Stimulated activated memory B cell treated with anti-CD40 and anti-IgM and Interleukin-4, amounts not matched to agents 10 μg/mL and 1 μg/mL and 100 μg/mL, for 72 hours (primary cell): ENCODE measurements around the gene TIMM29.

ENCODE experiments used
- ATAC-seq: fragments of 150-1000 bp; cut with Tn5 transposase; 2 replicates; pipeline ENCODE4 v1.10.0; 2021
- H3K27ac Mint-ChIP-seq: one replicate; pipeline ENCODE4 v1.8.0; 2022; ENCODE audit warnings: mild to moderate bottlenecking, mixed read lengths
- H3K27me3 Mint-ChIP-seq: one replicate; pipeline ENCODE4 v1.8.0; 2022; ENCODE audit warnings: mixed read lengths
- H3K36me3 Mint-ChIP-seq: one replicate; pipeline ENCODE4 v1.8.0; 2022; ENCODE audit warnings: mixed read lengths
- H3K4me1 Mint-ChIP-seq: one replicate; pipeline ENCODE4 v1.8.0; 2022; ENCODE audit warnings: mixed read lengths
- H3K4me3 Mint-ChIP-seq: one replicate; pipeline ENCODE4 v1.8.0; 2022; ENCODE audit warnings: mild to moderate bottlenecking, moderate library complexity, mixed read lengths
- H3K9me3 Mint-ChIP-seq: one replicate; pipeline ENCODE4 v1.8.0; 2022; ENCODE audit warnings: mixed read lengths

Gene TIMM29

GRCh38 chr19:10896851-10897526 lies 31.6 kb upstream of the TIMM29 start:
- Mint-ChIP-seq H3K27me3 (no peaks in the 10 kb centered on the region), H3K9me3 (no peaks in the 10 kb centered on the region), H3K36me3 (peaks cover 17% of the 10 kb centered on the region), H3K27ac (peak overlapping the region; percentile 28), H3K4me3 (no peak overlapping the region), H3K4me1 (peaks cover 44% of the 10 kb centered on the region)
- ATAC-seq = no peak

- peaks cover 33% of the 10 kb centered on the region for H3K36me3 Mint-ChIP-seq
- no peaks in the 10 kb centered on the region for H3K27me3 Mint-ChIP-seq
- H3K27ac Mint-ChIP-seq = no peak overlapping the region
- peaks cover 44% of the 10 kb centered on the region for H3K4me1 Mint-ChIP-seq
- H3K4me3 Mint-ChIP-seq = no peak overlapping the region
- ATAC-seq = no peak
- H3K9me3 Mint-ChIP-seq = no peaks in the 10 kb centered on the region
These were observed 30.0 kb upstream of the TIMM29 start for GRCh38 chr19:10898633-10899032.

GRCh38 chr19:10899151-10899653 lies 29.4 kb upstream of the TIMM29 start:
- Mint-ChIP-seq H3K9me3 (no peaks in the 10 kb centered on the region), H3K36me3 (peaks cover 36% of the 10 kb centered on the region), H3K27me3 (no peaks in the 10 kb centered on the region), H3K4me3 (no peak overlapping the region), H3K27ac (no peak overlapping the region), H3K4me1 (peaks cover 39% of the 10 kb centered on the region)
- no peak for ATAC-seq

GRCh38 chr19:10907925-10908324 lies 20.7 kb upstream of the TIMM29 start:
- no peak overlapping the region for H3K4me3 Mint-ChIP-seq
- H3K4me1 Mint-ChIP-seq = no peaks in the 10 kb centered on the region
- no peaks in the 10 kb centered on the region for H3K27me3 Mint-ChIP-seq
- ATAC-seq = no peak
- no peak overlapping the region for H3K27ac Mint-ChIP-seq
- H3K9me3 Mint-ChIP-seq = no peaks in the 10 kb centered on the region
- peaks cover 55% of the 10 kb centered on the region for H3K36me3 Mint-ChIP-seq

GRCh38 chr19:10908380-10908960 lies 20.1 kb upstream of the TIMM29 start:
- no peaks in the 10 kb centered on the region for H3K4me1 Mint-ChIP-seq
- no peak overlapping the region for H3K4me3 Mint-ChIP-seq
- H3K27ac Mint-ChIP-seq = no peak overlapping the region
- no peaks in the 10 kb centered on the region for H3K27me3 Mint-ChIP-seq
- H3K9me3 Mint-ChIP-seq = no peaks in the 10 kb centered on the region
- peaks cover 52% of the 10 kb centered on the region for H3K36me3 Mint-ChIP-seq
- ATAC-seq = no peak

GRCh38 chr19:10911579-10912363 lies 16.8 kb upstream of the TIMM29 start:
- H3K36me3 Mint-ChIP-seq = peaks cover 44% of the 10 kb centered on the region
- no peaks in the 10 kb centered on the region for H3K27me3 Mint-ChIP-seq

GRCh38 chr19:10912619-10913018 lies 16.0 kb upstream of the TIMM29 start:
- no peak for ATAC-seq
- H3K36me3 Mint-ChIP-seq = peaks cover 42% of the 10 kb centered on the region
- H3K9me3 Mint-ChIP-seq = no peaks in the 10 kb centered on the region
- no peaks in the 10 kb centered on the region for H3K4me1 Mint-ChIP-seq
- no peak overlapping the region for H3K27ac Mint-ChIP-seq
- no peaks in the 10 kb centered on the region for H3K27me3 Mint-ChIP-seq
- no peak overlapping the region for H3K4me3 Mint-ChIP-seq

More at GRCh38 chr19:10911579-10912363, 16.8 kb upstream of the TIMM29 start:
- Mint-ChIP-seq H3K27ac (no peak overlapping the region), H3K4me1 (no peaks in the 10 kb centered on the region), H3K9me3 (no peaks in the 10 kb centered on the region), H3K4me3 (no peak overlapping the region)
- no peak for ATAC-seq

GRCh38 chr19:10913716-10914340 lies 14.8 kb upstream of the TIMM29 start:
- H3K9me3 Mint-ChIP-seq = no peaks in the 10 kb centered on the region
- no peak overlapping the region for H3K27ac Mint-ChIP-seq
- ATAC-seq = no peak
- H3K27me3 Mint-ChIP-seq = no peaks in the 10 kb centered on the region
- no peak overlapping the region for H3K4me3 Mint-ChIP-seq
- H3K36me3 Mint-ChIP-seq = peaks cover 42% of the 10 kb centered on the region
- H3K4me1 Mint-ChIP-seq = no peaks in the 10 kb centered on the region

- no peaks in the 10 kb centered on the region for H3K9me3 Mint-ChIP-seq
- no peaks in the 10 kb centered on the region for H3K27me3 Mint-ChIP-seq
- no peaks in the 10 kb centered on the region for H3K4me1 Mint-ChIP-seq
- ATAC-seq = no peak
- H3K36me3 Mint-ChIP-seq = peaks cover 41% of the 10 kb centered on the region
- H3K4me3 Mint-ChIP-seq = no peak overlapping the region
- H3K27ac Mint-ChIP-seq = no peak overlapping the region
These were observed 13.2 kb upstream of the TIMM29 start for GRCh38 chr19:10915130-10916091.

GRCh38 chr19:10916602-10917001 lies 12.0 kb upstream of the TIMM29 start:
- no peak for ATAC-seq
- no peak overlapping the region for H3K27ac Mint-ChIP-seq
- H3K4me3 Mint-ChIP-seq = no peak overlapping the region
- peaks cover 42% of the 10 kb centered on the region for H3K36me3 Mint-ChIP-seq
- H3K4me1 Mint-ChIP-seq = no peaks in the 10 kb centered on the region
- no peaks in the 10 kb centered on the region for H3K27me3 Mint-ChIP-seq
- H3K9me3 Mint-ChIP-seq = no peaks in the 10 kb centered on the region

- Mint-ChIP-seq H3K36me3 (peaks cover 35% of the 10 kb centered on the region), H3K4me3 (no peak overlapping the region), H3K27me3 (no peaks in the 10 kb centered on the region), H3K9me3 (no peaks in the 10 kb centered on the region), H3K4me1 (no peaks in the 10 kb centered on the region), H3K27ac (no peak overlapping the region)
- ATAC-seq = no peak
These were observed 10.3 kb upstream of the TIMM29 start for GRCh38 chr19:10918359-10918758.

- H3K9me3 Mint-ChIP-seq = no peaks in the 10 kb centered on the region
- H3K27ac Mint-ChIP-seq = no peak overlapping the region
- no peaks in the 10 kb centered on the region for H3K4me1 Mint-ChIP-seq
- H3K36me3 Mint-ChIP-seq = peaks cover 41% of the 10 kb centered on the region
- ATAC-seq = no peak
- no peaks in the 10 kb centered on the region for H3K27me3 Mint-ChIP-seq
- H3K4me3 Mint-ChIP-seq = no peak overlapping the region
These were observed 9.0 kb upstream of the TIMM29 start for GRCh38 chr19:10919352-10920287.

GRCh38 chr19:10920288-10920655 lies 8.3 kb upstream of the TIMM29 start:
- no peak for ATAC-seq
- H3K4me3 Mint-ChIP-seq = no peak overlapping the region
- H3K27ac Mint-ChIP-seq = no peak overlapping the region
- no peaks in the 10 kb centered on the region for H3K9me3 Mint-ChIP-seq
- no peaks in the 10 kb centered on the region for H3K4me1 Mint-ChIP-seq
- H3K27me3 Mint-ChIP-seq = no peaks in the 10 kb centered on the region
- peaks cover 43% of the 10 kb centered on the region for H3K36me3 Mint-ChIP-seq

- Mint-ChIP-seq H3K36me3 (peaks cover 46% of the 10 kb centered on the region), H3K4me3 (no peak overlapping the region), H3K4me1 (no peaks in the 10 kb centered on the region), H3K27me3 (no peaks in the 10 kb centered on the region), H3K27ac (no peak overlapping the region), H3K9me3 (no peaks in the 10 kb centered on the region)
- ATAC-seq = no peak
These were observed 7.8 kb upstream of the TIMM29 start for GRCh38 chr19:10920781-10921180.
